Keratinocyte (primary cell): ENCODE results near the gene ADGRL3. TPM values are rescaled to one million over a fixed set of nuclear protein-coding genes. Genes with fewer than 3 reads are reported as not detected.

Experiments used
- DNase-seq: peaks from one replicate; pipeline ENCODE4 v3.0.0-alpha.2; 2011; ENCODE audit warnings: low read depth, missing footprints, low spot score
- FAIRE-seq: peaks from 2 replicates; lab custom pipeline; 2011; peaks lifted over from hg19 to GRCh38; lab: Jason Lieb, UNC
- H2AFZ ChIP-seq: 2 replicates; pipeline ENCODE4 v1.6.0; 2012; ENCODE audit warnings: low read length, control low read depth, inconsistent platforms; ENCODE audit not compliant: control insufficient read depth
- H3K27ac ChIP-seq: 2 replicates; pipeline ENCODE4 v1.5.1; 2011; ENCODE audit warnings: low read length; ENCODE audit not compliant: control insufficient read depth, insufficient read depth
- H3K27me3 ChIP-seq: 3 replicates; pipeline ENCODE4 v1.6.0; 2011; ENCODE audit warnings: low read length; ENCODE audit not compliant: control insufficient read depth, insufficient read depth; ENCODE audit errors: extremely low read depth
- H3K36me3 ChIP-seq, 2 experiments: 2 replicates in 1 of 2; 3 replicates in 1 of 2; pipeline ENCODE4 v1.5.1; 2011; ENCODE audit warnings: low read length in 2 of 2, mild to moderate bottlenecking in 1 of 2; ENCODE audit not compliant: control insufficient read depth in 2 of 2, insufficient read depth in 2 of 2; ENCODE audit errors: extremely low read depth in 1 of 2
- H3K4me1 ChIP-seq: 3 replicates; pipeline ENCODE4 v1.5.1; 2011; ENCODE audit warnings: low read length; ENCODE audit not compliant: control insufficient read depth, insufficient read depth; ENCODE audit errors: extremely low read depth
- H3K4me2 ChIP-seq: 3 replicates; pipeline ENCODE4 v1.6.0; 2011; ENCODE audit warnings: low read depth, low read length; ENCODE audit not compliant: control insufficient read depth, insufficient read depth; ENCODE audit errors: extremely low read depth
- H3K4me3 ChIP-seq, 3 experiments: fragments of 200-600 bp in 1 of 3; sonication (generic) in 1 of 3; 2 replicates in 2 of 3; 3 replicates in 1 of 3; pipeline ENCODE4 v1.5.1; 2011 to 2016; ENCODE audit warnings: low read length in 3 of 3, mild to moderate bottlenecking in 3 of 3, control low read depth in 2 of 3, inconsistent platforms in 1 of 3, low read depth in 1 of 3, mixed read lengths in 1 of 3, mixed run types in 1 of 3, moderate library complexity in 1 of 3; ENCODE audit not compliant: control insufficient read depth in 2 of 3, insufficient read depth in 2 of 3; ENCODE audit errors: extremely low read depth in 1 of 3
- H3K79me2 ChIP-seq: 2 replicates; pipeline ENCODE4 v1.6.0; 2012; ENCODE audit warnings: low read length; ENCODE audit not compliant: control insufficient read depth, insufficient read depth
- H3K9ac ChIP-seq: 3 replicates; pipeline ENCODE4 v1.6.0; 2011; ENCODE audit warnings: low read length; ENCODE audit not compliant: control insufficient read depth, insufficient read depth; ENCODE audit errors: extremely low read depth
- H3K9me1 ChIP-seq: 3 replicates; pipeline ENCODE4 v1.6.0; 2011; ENCODE audit warnings: low read length; ENCODE audit not compliant: control insufficient read depth, insufficient read depth; ENCODE audit errors: extremely low read depth
- H3K9me3 ChIP-seq: 2 replicates; pipeline ENCODE4 v1.5.1; 2012; ENCODE audit warnings: low read depth, low read length; ENCODE audit not compliant: control insufficient read depth
- H4K20me1 ChIP-seq: 3 replicates; pipeline ENCODE4 v1.6.0; 2011; ENCODE audit warnings: low read length; ENCODE audit not compliant: control insufficient read depth, insufficient read depth; ENCODE audit errors: extremely low read depth
- CTCF ChIP-seq, 3 experiments: IDR thresholded peaks in 1 of 3; conservative IDR thresholded peaks in 1 of 3; optimal IDR thresholded peaks in 1 of 3; 2 replicates in 2 of 3; 3 replicates in 1 of 3; pipeline versions ENCODE3 to v1.5.1; 2011; ENCODE audit warnings: low read length in 3 of 3, mild to moderate bottlenecking in 3 of 3, moderate library complexity in 2 of 3, control low read depth in 1 of 3, inconsistent platforms in 1 of 3; ENCODE audit not compliant: insufficient read depth in 2 of 3; ENCODE audit errors: extremely low read depth in 1 of 3
- EZH2 ChIP-seq: IDR thresholded peaks from one replicate; pipeline ENCODE4 v1.6.1; 2012; ENCODE audit warnings: inconsistent platforms, mild to moderate bottlenecking, low read length, moderate library complexity
- dilution Hi-C: fragments of 300-500 bp; cut with MboI; formaldehyde crosslinking; loops from one replicate; pipeline ENCODE4 v1.7.0; 2020; ENCODE audit warnings: low sequenced_read_pairs; ENCODE audit not compliant: extremely low pct_ligation_motif_present
- polyA plus RNA-seq, 5 experiments: library from polyadenylated mRNA; depleted of rRNA in 3 of 5; stranded (reverse) in 3 of 5; stranded (forward) in 1 of 5; unstranded in 1 of 5; fragments of >200 nt; gene quantifications; 1 replicate in 1 of 5; 2 replicates in 3 of 5; 3 replicates in 1 of 5; pipeline versions ENCODE4 v1.2.1 to v1.2.3, GENCODE V29; 2011 to 2012; ENCODE audit warnings: missing spikeins in 2 of 5, low read depth in 1 of 5, low replicate concordance in 1 of 5

Gene ADGRL3
- polyA plus RNA-seq, 1 donor (not counting 4 experiments of a cell fraction or from before 2014, with no cell fraction given), result 0.18 TPM

- H3K27me3 ChIP-seq, result no peaks in the 10 kb centered on the region
- TF ChIP-seq CTCF (optimal IDR thresholded peaks at IDR 0.05 in 1 of 3, IDR thresholded peaks at IDR 0.05 in 1 of 3, conservative IDR thresholded peaks at IDR 0.05 in 1 of 3; ENCODE audit: extremely low read depth in 1 of 3, insufficient read depth in 2 of 3, low read length in 3 of 3) (no peak), EZH2 (no peak)
- no peak overlapping the region for H2AFZ ChIP-seq
- H3K27ac ChIP-seq, result no peak overlapping the region
- no peak overlapping the region for H3K4me2 ChIP-seq
- H3K9me3 ChIP-seq, result no peaks in the 10 kb centered on the region
- H3K79me2 ChIP-seq, result no peaks in the 10 kb centered on the region
- H3K4me1 ChIP-seq, result no peaks in the 10 kb centered on the region
- no peaks in the 10 kb centered on the region for H3K9me1 ChIP-seq
- H3K4me3 ChIP-seq, result no peak overlapping the region
- H4K20me1 ChIP-seq, result no peaks in the 10 kb centered on the region
- no peak for FAIRE-seq
- no peak for DNase-seq
- H3K36me3 ChIP-seq, result no peaks in the 10 kb centered on the region
- dilution Hi-C loops, result no loop called here
- H3K9ac ChIP-seq, result no peak overlapping the region
These were observed 830.8 kb downstream of the ADGRL3 start for GRCh38 chr4:62030958-62031357.

- Histone ChIP-seq H3K36me3 (no peaks in the 10 kb centered on the region), H2AFZ (no peak overlapping the region), H3K79me2 (no peaks in the 10 kb centered on the region), H3K27ac (no peak overlapping the region), H3K27me3 (no peaks in the 10 kb centered on the region), H3K9me3 (no peaks in the 10 kb centered on the region), H3K9me1 (no peaks in the 10 kb centered on the region), H4K20me1 (no peaks in the 10 kb centered on the region), H3K9ac (no peak overlapping the region), H3K4me1 (no peaks in the 10 kb centered on the region), H3K4me3 (no peak overlapping the region), H3K4me2 (no peak overlapping the region)
- TF ChIP-seq EZH2 (no peak), CTCF (optimal IDR thresholded peaks at IDR 0.05 in 1 of 3, IDR thresholded peaks at IDR 0.05 in 1 of 3, conservative IDR thresholded peaks at IDR 0.05 in 1 of 3; ENCODE audit: extremely low read depth in 1 of 3, insufficient read depth in 2 of 3, low read length in 3 of 3) (no peak)
- DNase-seq (no peak), FAIRE-seq (no peak)
- dilution Hi-C loops, result no loop called here
These were observed 837.4 kb downstream of the ADGRL3 start for GRCh38 chr4:62037571-62037970.
